ENCODE data around the gene CETP.

- no peak for TF ChIP-seq CTCF (IDR thresholded peaks at IDR 0.05)
- no peak for TF ChIP-seq POLR2A (IDR thresholded peaks at IDR 0.05; ENCODE audit: low read depth)
Observed at GRCh38 chr16:56999409-57000270, 37.9 kb downstream of the CETP start.
